ENCODE results near the gene ACTRT3. TPM values are rescaled to one million over a fixed set of nuclear protein-coding genes. Genes with fewer than 3 reads are reported as not detected.

Gene ACTRT3
- total RNA-seq, 2 experiments from 2014 or later: 1.2 TPM; not detected in 1

GRCh38 chr3:169787120-169787519 lies 17.8 kb upstream of the ACTRT3 start:
- H3K79me2 ChIP-seq (ENCODE audit: insufficient read depth, low read depth, low read length): no peaks in the 10 kb centered on the region
- no peak for TF ChIP-seq EZH2phosphoT487 (IDR thresholded peaks at IDR 0.05; ENCODE audit: borderline replicate concordance, low read depth, low read length)
- TF ChIP-seq CTCF (conservative IDR thresholded peaks at IDR 0.05; ENCODE audit: low read length): no peak
- intact Hi-C loops (cut with micrococcal nuclease; ENCODE audit: unreplicated experiment): no loop called here
- H2AFZ ChIP-seq (ENCODE audit: low read length): no peak overlapping the region
- H3K4me1 ChIP-seq (ENCODE audit: insufficient read depth, low read length, poor library complexity, severe bottlenecking): no peaks in the 10 kb centered on the region
- no peaks in the 10 kb centered on the region for H4K20me1 ChIP-seq (ENCODE audit: insufficient read depth, low read length)
- peaks cover 96% of the 10 kb centered on the region for H3K36me3 ChIP-seq (ENCODE audit: insufficient read depth, low read length)
- H3K27ac ChIP-seq (ENCODE audit: low read depth, low read length, poor library complexity, severe bottlenecking): no peak overlapping the region
- no TSS peak for BruUV-seq (replicated peaks)
- CTCF ChIA-PET (ENCODE audit: unreplicated experiment): no interaction called here
- H3K9me2 ChIP-seq (ENCODE audit: insufficient read depth, low read length): no peaks in the 10 kb centered on the region
- no peak overlapping the region for H3K4me2 ChIP-seq (ENCODE audit: low read length)
- H3K4me3 ChIP-seq (ENCODE audit: low read depth, low read length, poor library complexity, severe bottlenecking): no peak overlapping the region
- no peak for DNase-seq (ENCODE audit: low spot score)
- H3K9me3 ChIP-seq (ENCODE audit: low read length): no peaks in the 10 kb centered on the region
- POLR2A ChIA-PET: interaction anchor here (0.6 kb wide), 1 partner anchor 239 kb away, joined by 3 read pairs; no protein-coding TSS in a partner anchor

GRCh38 chr3:169781209-169781855 lies 12.0 kb upstream of the ACTRT3 start:
- Histone ChIP-seq H3K4me1 (ENCODE audit: insufficient read depth, low read length, poor library complexity, severe bottlenecking) (peaks cover 2% of the 10 kb centered on the region), H3K9me2 (ENCODE audit: insufficient read depth, low read length) (no peaks in the 10 kb centered on the region), H3K36me3 (ENCODE audit: insufficient read depth, low read length) (peaks cover 97% of the 10 kb centered on the region), H4K20me1 (ENCODE audit: insufficient read depth, low read length) (no peaks in the 10 kb centered on the region), H3K4me2 (ENCODE audit: low read length) (no peak overlapping the region), H3K79me2 (ENCODE audit: insufficient read depth, low read depth, low read length) (peaks cover 11% of the 10 kb centered on the region; the same call in 1 of the 2 replicates), H3K9me3 (ENCODE audit: low read length) (no peaks in the 10 kb centered on the region), H3K27ac (ENCODE audit: low read depth, low read length, poor library complexity, severe bottlenecking) (no peak overlapping the region), H2AFZ (ENCODE audit: low read length) (no peak overlapping the region), H3K4me3 (ENCODE audit: low read depth, low read length, poor library complexity, severe bottlenecking) (no peak overlapping the region)
- BruUV-seq (replicated peaks): no TSS peak
- DNase-seq (ENCODE audit: low spot score): no peak
- TF ChIP-seq CTCF (conservative IDR thresholded peaks at IDR 0.05; ENCODE audit: low read length) (no peak), EZH2phosphoT487 (IDR thresholded peaks at IDR 0.05; ENCODE audit: borderline replicate concordance, low read depth, low read length) (no peak)
- ChIA-PET POLR2A (interaction anchor here (0.5 to 1.5 kb wide), 2 partner anchors 30 to 54 kb away, joined by 3 read pairs; no protein-coding TSS in a partner anchor), CTCF (ENCODE audit: unreplicated experiment) (no interaction called here)
- intact Hi-C loops (cut with micrococcal nuclease; ENCODE audit: unreplicated experiment): no loop called here

GRCh38 chr3:169780742-169781141 lies 11.4 kb upstream of the ACTRT3 start:
- no peak overlapping the region for H2AFZ ChIP-seq (ENCODE audit: low read length)
- H4K20me1 ChIP-seq (ENCODE audit: insufficient read depth, low read length): no peaks in the 10 kb centered on the region
- DNase-seq (ENCODE audit: low spot score): no peak
- H3K36me3 ChIP-seq (ENCODE audit: insufficient read depth, low read length): peaks cover 97% of the 10 kb centered on the region
- H3K27ac ChIP-seq (ENCODE audit: low read depth, low read length, poor library complexity, severe bottlenecking): no peak overlapping the region
- H3K4me1 ChIP-seq (ENCODE audit: insufficient read depth, low read length, poor library complexity, severe bottlenecking): peaks cover 8% of the 10 kb centered on the region
- no peaks in the 10 kb centered on the region for H3K9me3 ChIP-seq (ENCODE audit: low read length)
- TF ChIP-seq EZH2phosphoT487 (IDR thresholded peaks at IDR 0.05; ENCODE audit: borderline replicate concordance, low read depth, low read length) (no peak), CTCF (conservative IDR thresholded peaks at IDR 0.05; ENCODE audit: low read length) (no peak)
- POLR2A ChIA-PET: interaction anchor here (0.5 to 1.5 kb wide), 3 partner anchors 10 to 54 kb away, joined by 3 read pairs; no protein-coding TSS in a partner anchor
- peaks cover 17% of the 10 kb centered on the region; the same call in 1 of the 2 replicates for H3K79me2 ChIP-seq (ENCODE audit: insufficient read depth, low read depth, low read length)
- no peak overlapping the region for H3K4me3 ChIP-seq (ENCODE audit: low read depth, low read length, poor library complexity, severe bottlenecking)
- CTCF ChIA-PET (ENCODE audit: unreplicated experiment): no interaction called here
- no peak overlapping the region for H3K4me2 ChIP-seq (ENCODE audit: low read length)
- no TSS peak for BruUV-seq (replicated peaks)
- intact Hi-C loops (cut with micrococcal nuclease; ENCODE audit: unreplicated experiment): no loop called here
- no peaks in the 10 kb centered on the region for H3K9me2 ChIP-seq (ENCODE audit: insufficient read depth, low read length)
